H1 (cell line): ENCODE data around the gene SRPX. TPM values are rescaled to one million over a fixed set of nuclear protein-coding genes. Genes with fewer than 3 reads are reported as not detected.

Experiments
- CTCF ChIP-seq, 3 experiments: IDR thresholded peaks; 1 replicate in 2 of 3; 2 replicates in 1 of 3; pipeline versions ENCODE4 v1.5.1 to v1.6.1; 2011; ENCODE audit warnings: low read length in 3 of 3, mild to moderate bottlenecking in 3 of 3, inconsistent platforms in 2 of 3, low read depth in 1 of 3, moderate library complexity in 1 of 3; ENCODE audit not compliant: insufficient read depth in 1 of 3; ENCODE audit errors: control extremely low read depth in 1 of 3
- TBP ChIP-seq: IDR thresholded peaks from 2 replicates; pipeline ENCODE4 v1.6.1; 2011; ENCODE audit warnings: low read depth, low read length, improper control_type of control experiment
- ZNF274 ChIP-seq: IDR thresholded peaks from 2 replicates; pipeline ENCODE4 v1.7.0; 2012; ENCODE audit warnings: low read length, borderline replicate concordance; ENCODE audit errors: extremely low read depth
- polyA plus RNA-seq, 7 experiments: library from polyadenylated mRNA; depleted of rRNA in 3 of 7; stranded (reverse) in 5 of 7; unstranded in 2 of 7; fragments of >200 nt in 5 of 7; fragments of 200-250 nt in 2 of 7; gene quantifications; 1 replicate in 5 of 7; 2 replicates in 1 of 7; 4 replicates in 1 of 7; pipeline versions ENCODE4 v1.2.1 to v1.2.3, GENCODE V29; 2011 to 2013; ENCODE audit warnings: missing spikeins in 2 of 7, mixed read lengths in 2 of 7
- total RNA-seq: library from RNA; stranded (reverse); fragmentation: NEBNext Ultra II Directional; extraction: Animal tissue kit (Norgen Biotek cat#: 25700); gene quantifications from 2 replicates; pipeline ENCODE4 v1.2.1, GENCODE V29; 2021

SRPX gene
- total and polyA plus RNA-seq, 2 of the 8 experiments (the other 6 are each of a cell fraction or from before 2014, with no cell fraction given): 7.6 to 10.4 TPM

GRCh38 chrX:38138157-38138891 lies 82.3 kb downstream of the SRPX start (continued):
- no peak for TF ChIP-seq CTCF (IDR thresholded peaks at IDR 0.05; ENCODE audit: control extremely low read depth in 1 of 3, insufficient read depth in 1 of 3, low read depth in 1 of 3, low read length in 3 of 3)
- TF ChIP-seq TBP: no peak
- TF ChIP-seq ZNF274: no peak
